ES-I3 (cell line): ENCODE results near the gene CCT5.

Experiments used
- H3K36me3 ChIP-seq: 2 replicates; pipeline ENCODE4 v1.6.1; 2013; ENCODE audit warnings: mild to moderate bottlenecking, low read length, control low read depth, moderate library complexity; ENCODE audit not compliant: insufficient read depth
- H3K4me1 ChIP-seq: 2 replicates; pipeline ENCODE4 v1.6.1; 2013; ENCODE audit warnings: mild to moderate bottlenecking, control low read depth, low read length; ENCODE audit not compliant: insufficient read depth
- H3K9ac ChIP-seq: 2 replicates; pipeline ENCODE4 v1.6.1; 2013; ENCODE audit warnings: low read depth, mild to moderate bottlenecking, low read length, moderate library complexity
- H3K9me3 ChIP-seq: 2 replicates; pipeline ENCODE4 v1.6.1; 2013; ENCODE audit warnings: mild to moderate bottlenecking, low read length, moderate library complexity; ENCODE audit not compliant: control insufficient read depth, insufficient read depth

The CCT5 gene

DNA sequence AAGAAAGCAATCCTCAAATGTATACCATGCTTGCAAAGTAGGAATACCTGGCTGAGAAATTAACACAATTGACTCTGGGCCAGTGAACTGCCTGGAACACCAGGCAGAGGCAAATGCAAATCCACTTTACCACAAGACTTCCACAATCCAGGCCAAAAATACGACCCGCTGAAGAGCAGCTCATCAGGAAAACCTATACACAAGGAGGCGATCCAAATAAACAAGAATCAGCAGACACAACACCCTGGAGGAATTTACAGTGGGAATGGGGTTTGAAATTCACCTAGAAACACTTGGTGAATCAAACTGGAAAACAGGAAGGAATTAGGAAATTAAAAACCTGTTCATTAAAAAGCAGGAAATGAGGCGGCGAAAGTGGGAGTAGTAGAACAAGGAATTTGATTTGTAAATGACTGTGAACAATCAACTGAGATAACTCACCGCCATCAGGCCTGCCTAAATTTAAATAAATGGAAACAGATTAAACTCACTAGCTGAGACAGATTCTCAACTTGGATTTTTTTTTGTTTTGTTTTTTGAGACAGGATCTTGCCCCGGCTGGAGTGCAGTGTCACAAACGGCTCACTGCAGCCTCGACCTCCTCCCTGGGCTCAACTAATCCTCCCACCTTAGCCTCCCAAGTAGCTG lies 41.7 kb downstream of the CCT5 start:
- H3K36me3 ChIP-seq, result peaks cover 12% of the 10 kb centered on the region; the same call in 1 of the 2 replicates
- no peaks in the 10 kb centered on the region for H3K9me3 ChIP-seq
- no peaks in the 10 kb centered on the region for H3K4me1 ChIP-seq
- no peak overlapping the region for H3K9ac ChIP-seq

DNA sequence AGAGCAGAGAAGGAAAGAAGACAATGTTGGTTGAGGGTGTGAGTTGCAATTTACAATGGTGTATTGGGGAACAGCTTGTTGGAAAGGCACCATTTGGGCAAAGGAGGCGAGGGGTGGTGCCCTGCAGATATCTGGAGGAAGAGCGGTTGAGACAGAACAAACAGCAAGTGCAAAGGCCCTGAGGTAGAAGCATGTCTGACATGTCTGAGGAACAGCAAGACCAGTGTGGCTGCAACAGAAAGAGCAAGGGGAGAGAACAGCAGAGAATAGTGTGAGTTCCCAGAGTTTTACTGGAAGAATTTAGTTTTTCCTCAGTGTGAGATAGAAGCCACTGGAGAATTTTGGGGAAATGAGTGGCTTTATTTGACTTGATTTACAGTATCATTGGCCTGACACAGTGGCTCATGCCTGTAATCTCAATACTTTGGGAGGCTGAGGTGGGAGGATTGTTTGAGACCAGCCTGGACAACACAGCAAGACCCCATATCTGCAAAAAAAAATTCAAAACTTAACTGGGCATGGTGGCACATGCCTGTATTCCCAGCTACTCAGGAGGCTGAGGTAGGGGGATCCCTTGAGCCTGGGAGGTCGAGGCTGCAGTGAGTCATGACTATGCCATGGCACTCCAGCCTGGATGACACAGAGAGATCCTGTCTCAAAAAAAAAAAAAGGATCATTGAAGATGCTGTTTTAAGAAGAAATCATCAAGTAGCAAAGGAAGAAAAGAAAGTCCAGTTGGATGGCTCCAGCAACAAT lies 44.0 kb downstream of the CCT5 start:
- Histone ChIP-seq H3K9me3 (no peaks in the 10 kb centered on the region), H3K36me3 (0 out of 2 replicates have a peak, but pooled peaks cover 4% of the 10 kb centered on the region), H3K4me1 (no peaks in the 10 kb centered on the region), H3K9ac (no peak overlapping the region)

DNA sequence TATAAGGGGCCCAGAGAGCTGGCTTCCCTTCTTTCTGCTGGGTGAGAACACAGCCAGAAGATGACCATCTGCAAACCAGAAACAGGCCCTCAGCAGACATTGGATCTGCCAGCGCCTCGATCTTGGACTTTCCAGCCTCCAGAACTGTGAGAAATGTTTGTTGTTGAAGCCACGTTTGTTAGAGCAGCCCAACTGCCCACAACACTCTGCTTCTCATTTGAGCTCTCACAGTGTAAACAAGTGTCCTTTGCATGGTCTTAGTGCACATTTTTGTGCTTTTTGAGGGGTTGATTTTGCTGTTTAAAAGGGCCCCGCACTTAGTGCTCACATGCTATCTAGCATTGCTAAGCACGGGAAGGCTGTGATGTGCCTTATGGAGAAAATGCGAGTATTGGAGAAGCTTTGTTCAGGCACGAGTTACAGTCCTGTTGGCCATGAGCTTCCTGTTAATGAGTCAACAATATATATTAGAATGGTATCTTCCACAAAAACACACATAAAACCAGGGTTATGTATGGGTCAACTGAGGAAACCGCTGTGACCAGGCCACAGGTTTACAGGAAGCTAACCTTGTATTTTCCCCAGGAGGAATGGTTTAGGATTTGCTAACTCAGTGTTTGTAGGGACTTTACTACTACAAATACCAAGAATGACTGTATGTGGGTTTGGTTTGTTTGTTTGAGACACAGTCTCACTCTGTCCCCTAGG lies 45.7 kb downstream of the CCT5 start:
- Histone ChIP-seq H3K36me3 (0 out of 2 replicates have a peak, but pooled peaks cover 4% of the 10 kb centered on the region), H3K4me1 (no peaks in the 10 kb centered on the region), H3K9ac (no peak overlapping the region), H3K9me3 (no peaks in the 10 kb centered on the region)

DNA sequence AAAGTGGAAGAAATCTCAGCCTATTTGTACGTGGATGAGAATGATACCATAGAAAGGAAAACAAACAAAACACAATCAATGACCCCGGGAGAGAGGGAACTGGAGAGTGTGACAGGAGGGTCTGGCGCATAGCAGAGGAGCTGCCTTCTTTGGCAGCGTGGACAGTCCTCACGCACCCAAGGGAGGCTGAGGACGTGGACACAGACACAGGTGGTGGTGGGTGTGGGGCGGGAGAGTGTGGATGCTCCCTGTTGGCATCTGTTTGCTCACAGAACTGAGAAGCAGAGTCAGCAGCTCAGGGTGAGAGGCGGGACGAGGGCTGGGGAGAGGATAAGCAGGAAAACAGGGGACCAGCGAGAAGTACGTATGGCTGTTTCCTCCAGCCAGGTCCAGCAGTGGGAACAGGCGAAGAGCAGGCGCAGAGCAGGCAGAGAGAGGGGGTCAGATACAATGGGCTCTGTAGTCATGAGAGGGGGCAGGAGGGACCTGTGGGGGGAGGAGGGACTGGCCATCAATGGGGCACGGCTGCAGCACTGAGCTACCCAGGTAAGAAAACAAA lies 47.6 kb downstream of the CCT5 start:
- Histone ChIP-seq H3K9me3 (no peaks in the 10 kb centered on the region), H3K36me3 (0 out of 2 replicates have a peak, but pooled peaks cover 4% of the 10 kb centered on the region), H3K9ac (no peak overlapping the region)

DNA sequence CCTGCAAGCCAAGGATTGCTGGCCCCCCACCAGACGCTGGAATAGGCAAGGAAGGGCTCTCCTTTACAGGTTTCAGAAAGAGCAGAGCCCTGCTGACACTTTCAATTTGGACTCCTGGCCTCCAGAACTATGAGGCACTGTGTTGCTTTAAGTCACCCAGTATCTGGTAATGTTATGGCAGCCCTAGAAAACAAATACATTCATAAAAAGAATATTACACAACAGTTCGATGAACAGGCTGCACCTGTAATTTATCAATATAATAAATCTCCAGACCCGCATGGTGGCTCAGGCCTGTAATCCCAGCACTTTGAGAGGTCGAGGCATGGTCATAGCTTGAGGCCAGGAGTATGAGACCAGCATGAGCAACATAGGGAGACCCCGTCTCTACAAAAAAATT lies 50.2 kb downstream of the CCT5 start:
- Histone ChIP-seq H3K9ac (no peak overlapping the region), H3K9me3 (no peaks in the 10 kb centered on the region), H3K4me1 (no peaks in the 10 kb centered on the region), H3K36me3 (0 out of 2 replicates have a peak, but pooled peaks cover 4% of the 10 kb centered on the region)

More for the DNA sequence above, 47.6 kb downstream of the CCT5 start:
- no peaks in the 10 kb centered on the region for H3K4me1 ChIP-seq

DNA sequence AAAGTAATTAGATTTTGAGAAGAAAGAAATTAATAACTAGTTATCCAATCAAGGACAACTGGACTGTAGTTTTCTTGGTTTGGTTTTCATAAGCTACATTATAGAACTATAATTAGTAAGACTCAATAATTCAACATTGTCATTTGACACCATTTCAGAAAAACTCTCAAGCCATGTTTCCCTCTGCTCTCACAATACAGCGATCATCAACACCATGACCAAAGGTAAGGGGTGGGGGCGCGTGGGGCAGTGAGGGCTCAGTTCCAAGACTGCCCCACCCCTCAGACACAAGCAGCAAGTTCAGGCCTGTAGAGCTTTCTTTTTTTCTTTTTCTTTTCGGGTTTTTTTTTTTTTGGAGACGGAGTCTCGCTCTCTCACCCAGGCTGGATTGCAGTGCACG lies 51.2 kb downstream of the CCT5 start:
- Histone ChIP-seq H3K36me3 (no peaks in the 10 kb centered on the region), H3K9ac (no peak overlapping the region), H3K9me3 (no peaks in the 10 kb centered on the region), H3K4me1 (peaks cover 5% of the 10 kb centered on the region)

DNA sequence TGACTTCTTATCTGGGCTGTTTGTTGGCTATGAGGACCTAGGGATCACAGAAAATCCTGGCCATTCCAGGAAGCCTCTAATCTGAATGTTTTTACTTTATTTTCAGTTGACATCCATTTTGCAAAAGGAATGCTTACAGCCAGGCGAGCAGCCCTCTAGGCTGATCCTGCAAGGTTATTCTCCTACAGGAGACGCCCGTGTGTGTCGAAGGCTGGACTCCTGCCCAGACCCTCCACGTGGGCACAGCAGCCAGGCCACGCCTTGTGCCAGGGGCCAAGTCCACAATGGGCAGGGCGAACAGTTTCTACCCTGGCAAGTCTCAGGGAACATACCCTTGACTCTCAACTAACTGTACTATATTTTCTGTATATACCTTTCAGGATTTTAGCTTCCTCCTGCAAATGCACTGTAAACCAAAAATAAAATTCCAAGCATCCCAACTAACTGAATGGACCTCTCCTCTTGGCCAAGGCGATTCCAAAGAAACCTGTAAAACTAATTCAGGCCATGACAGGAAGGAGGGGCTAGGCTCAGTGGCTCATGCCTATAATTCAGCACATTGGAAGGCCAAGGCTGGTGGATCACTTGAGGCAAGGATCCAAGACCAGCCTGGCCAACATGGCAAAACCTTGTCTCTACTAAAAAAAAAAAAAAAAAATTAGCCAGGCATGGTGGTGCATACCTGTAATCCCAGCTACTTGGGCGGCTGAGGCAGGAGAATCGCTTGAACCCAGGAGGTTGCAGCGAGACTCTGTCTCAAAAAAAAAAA lies 51.9 kb downstream of the CCT5 start:
- Histone ChIP-seq H3K9me3 (no peaks in the 10 kb centered on the region), H3K9ac (no peak overlapping the region), H3K36me3 (no peaks in the 10 kb centered on the region), H3K4me1 (peaks cover 9% of the 10 kb centered on the region)

DNA sequence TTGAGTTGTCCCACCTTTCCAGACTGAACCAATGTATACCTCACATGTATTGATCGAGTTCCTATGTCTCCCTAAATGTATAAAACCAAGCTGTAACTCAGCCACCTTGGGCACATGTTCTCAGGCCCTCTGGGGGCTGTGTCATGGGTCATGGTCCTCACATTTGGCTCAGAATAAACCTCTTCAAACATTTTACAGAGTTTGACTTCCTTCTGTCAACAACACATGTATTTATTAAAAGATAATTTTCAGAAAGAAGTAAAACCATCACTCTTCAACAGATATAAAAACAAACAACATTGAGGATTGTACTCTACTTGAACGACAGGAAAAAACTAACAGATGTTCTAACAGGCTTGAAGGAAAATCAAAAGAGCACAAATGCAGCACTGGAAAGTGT lies 53.1 kb downstream of the CCT5 start:
- Histone ChIP-seq H3K9ac (no peak overlapping the region), H3K9me3 (no peaks in the 10 kb centered on the region), H3K4me1 (peaks cover 9% of the 10 kb centered on the region), H3K36me3 (no peaks in the 10 kb centered on the region)

DNA sequence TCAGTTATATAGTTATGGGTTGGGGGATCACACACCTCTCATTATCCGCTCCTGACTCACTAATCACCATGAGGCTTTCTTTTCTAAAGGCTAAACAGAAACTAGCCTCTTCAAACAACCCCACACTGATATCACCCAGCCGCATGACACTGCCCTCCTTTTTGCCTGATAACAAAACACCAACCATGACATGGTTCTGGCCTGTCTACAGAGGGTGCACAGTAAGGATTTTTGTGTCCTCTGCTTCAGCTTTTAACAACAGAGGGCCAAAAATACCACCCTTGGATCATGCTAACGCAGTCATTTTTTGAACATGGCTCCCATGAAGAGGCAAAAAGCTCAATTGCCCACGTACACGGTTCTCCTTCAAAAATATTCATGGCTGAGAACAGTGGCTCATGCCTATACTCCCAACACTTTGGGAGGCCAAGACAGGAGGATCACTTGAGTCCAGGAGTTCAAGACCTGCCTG lies 53.7 kb downstream of the CCT5 start:
- Histone ChIP-seq H3K9me3 (no peaks in the 10 kb centered on the region), H3K36me3 (no peaks in the 10 kb centered on the region), H3K9ac (no peak overlapping the region), H3K4me1 (peaks cover 9% of the 10 kb centered on the region)

DNA sequence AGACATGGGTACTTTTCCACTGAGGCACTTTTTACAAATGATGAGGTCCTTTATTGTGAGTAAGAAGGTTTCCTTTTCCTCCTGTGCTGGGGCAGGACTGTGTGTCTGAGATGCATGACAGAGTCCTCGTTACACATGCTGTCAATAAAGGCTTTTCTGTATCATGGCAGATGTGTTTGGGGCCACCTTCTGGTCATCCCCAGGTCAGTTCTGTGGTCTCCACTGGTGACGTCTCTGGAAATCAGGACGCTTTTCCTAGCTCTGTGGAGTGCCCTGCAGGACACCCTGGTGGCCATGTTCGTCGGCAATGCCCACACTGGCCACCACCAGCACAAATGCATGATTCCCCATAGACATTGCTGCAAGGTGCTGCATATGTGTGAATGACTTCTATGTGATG lies 54.9 kb downstream of the CCT5 start:
- no peak overlapping the region for H3K9ac ChIP-seq
- H3K36me3 ChIP-seq, result no peaks in the 10 kb centered on the region
- H3K4me1 ChIP-seq, result peaks cover 9% of the 10 kb centered on the region
- no peaks in the 10 kb centered on the region for H3K9me3 ChIP-seq

DNA sequence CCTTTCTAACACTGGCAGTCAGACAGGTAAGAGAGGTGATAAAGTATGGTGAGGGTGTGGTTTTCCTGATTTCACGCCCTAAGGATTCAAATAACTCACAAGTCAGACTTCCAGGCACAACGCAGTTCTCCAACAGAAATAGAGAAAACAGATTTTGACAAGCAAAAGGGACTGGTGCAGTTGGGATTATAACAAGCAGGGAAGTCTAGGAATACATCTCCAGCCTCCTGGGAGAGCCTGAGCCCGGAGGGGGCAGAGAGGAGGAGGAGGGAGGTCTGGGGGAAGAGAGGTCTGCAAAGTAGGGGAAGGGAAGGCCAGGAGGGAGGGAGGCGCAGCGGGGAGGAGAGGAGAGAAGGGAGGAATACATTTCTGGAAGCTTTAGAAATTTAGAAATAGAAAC lies 56.0 kb downstream of the CCT5 start:
- no peaks in the 10 kb centered on the region for H3K36me3 ChIP-seq
- peaks cover 14% of the 10 kb centered on the region for H3K4me1 ChIP-seq
- peak overlapping the region; percentile 68; the same call in 1 of the 2 replicates for H3K9ac ChIP-seq
- H3K9me3 ChIP-seq, result no peaks in the 10 kb centered on the region

DNA sequence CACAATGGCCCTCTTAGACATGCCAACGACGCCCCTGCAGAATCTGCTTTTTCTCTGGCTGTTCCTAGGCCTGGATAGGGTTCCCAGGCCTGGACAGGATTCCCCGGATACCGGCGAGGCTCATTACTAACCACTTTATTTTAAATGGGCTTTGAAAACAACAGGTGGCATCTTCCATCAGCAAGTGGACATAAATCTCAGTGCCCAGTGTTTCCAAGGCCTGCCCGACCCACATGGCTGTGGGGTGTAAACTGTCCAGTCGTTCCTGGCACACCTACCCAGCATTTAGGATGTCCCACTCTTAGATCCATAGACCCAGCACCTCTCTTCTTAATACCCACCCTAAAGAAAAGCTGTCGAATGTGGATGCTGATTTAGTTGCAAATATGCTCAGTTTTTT lies 56.7 kb downstream of the CCT5 start:
- H3K36me3 ChIP-seq, result no peaks in the 10 kb centered on the region
- peaks cover 14% of the 10 kb centered on the region for H3K4me1 ChIP-seq
- H3K9ac ChIP-seq, result peak overlapping the region; percentile 68
- no peaks in the 10 kb centered on the region for H3K9me3 ChIP-seq

DNA sequence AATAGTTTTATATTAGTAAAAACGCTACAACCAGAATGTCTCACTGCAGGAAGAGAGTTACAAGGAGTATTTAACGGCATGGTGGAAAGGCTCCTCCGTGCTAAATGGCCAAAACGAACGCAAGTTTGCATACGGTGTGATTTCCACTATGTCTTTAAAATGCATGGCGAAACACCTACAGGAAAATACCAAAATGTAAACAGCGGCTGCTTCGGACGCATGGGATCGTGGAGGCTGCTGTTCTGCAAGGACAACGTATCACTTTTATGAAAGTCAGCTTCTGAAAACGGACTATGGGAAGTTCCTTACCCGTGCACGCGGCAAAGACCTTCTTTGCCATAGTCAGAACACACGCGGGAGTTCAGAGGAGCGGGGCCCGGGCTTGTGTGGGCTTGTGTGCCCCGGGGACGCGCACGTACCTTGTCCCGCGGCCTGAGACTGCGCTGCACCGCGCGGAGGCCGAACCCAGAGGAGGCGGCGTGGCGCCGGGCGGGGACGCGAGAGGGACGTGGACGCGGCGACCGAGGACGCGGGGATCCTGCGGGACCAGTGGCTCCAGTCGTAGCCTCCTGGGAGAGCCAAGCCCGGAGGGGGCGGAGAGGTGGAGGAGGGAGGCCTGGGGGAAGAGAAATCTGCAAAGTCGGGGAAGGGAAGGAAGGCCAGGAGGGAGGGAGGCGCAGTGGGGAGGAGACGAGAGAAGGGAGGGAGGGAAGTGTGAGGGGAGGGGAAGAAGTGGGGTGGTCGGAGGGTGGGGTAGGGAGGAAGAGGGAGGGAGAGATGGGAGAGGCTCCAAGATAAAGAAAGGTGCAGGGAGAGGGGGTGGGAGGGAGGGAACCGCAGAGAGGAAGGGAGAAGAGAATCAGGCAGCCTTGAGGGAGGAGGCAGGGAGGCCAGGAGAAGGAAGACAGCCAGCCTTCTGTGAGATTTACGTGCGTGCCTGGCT lies 57.4 kb downstream of the CCT5 start, which contains the start of gene CMBL:
Gene CMBL, minus strand, starts transcription at position 697 of the 943 bp plus-strand sequence. CDS start 17,140 bp downstream, outside the sequence.
- Histone ChIP-seq H3K36me3 (no peaks in the 10 kb centered on the region), H3K9ac (peak within 1 kb of the TSS; percentile 68), H3K4me1 (peaks cover 14% of the 10 kb centered on the region), H3K9me3 (no peaks in the 10 kb centered on the region)
